LNCAP (cell line): ENCODE measurements around the gene TAF11L12.
A peak's percentile ranks its signal among the peaks of the same experiment; 100 is the strongest.
"Not testable (repeated sequence)": the region's sequence is repeated elsewhere in the genome, so short reads cannot be mapped to it uniquely, and the experiment has no call there.

Experiments used
- TF ChIP-seq, protein P1 (sequence below): fragments of 450-650 bp; IDR thresholded peaks from 2 replicates; pipeline ENCODE4 v1.5.1; 2017; ENCODE audit warnings: mild to moderate bottlenecking

Gene TAF11L12

DNA sequence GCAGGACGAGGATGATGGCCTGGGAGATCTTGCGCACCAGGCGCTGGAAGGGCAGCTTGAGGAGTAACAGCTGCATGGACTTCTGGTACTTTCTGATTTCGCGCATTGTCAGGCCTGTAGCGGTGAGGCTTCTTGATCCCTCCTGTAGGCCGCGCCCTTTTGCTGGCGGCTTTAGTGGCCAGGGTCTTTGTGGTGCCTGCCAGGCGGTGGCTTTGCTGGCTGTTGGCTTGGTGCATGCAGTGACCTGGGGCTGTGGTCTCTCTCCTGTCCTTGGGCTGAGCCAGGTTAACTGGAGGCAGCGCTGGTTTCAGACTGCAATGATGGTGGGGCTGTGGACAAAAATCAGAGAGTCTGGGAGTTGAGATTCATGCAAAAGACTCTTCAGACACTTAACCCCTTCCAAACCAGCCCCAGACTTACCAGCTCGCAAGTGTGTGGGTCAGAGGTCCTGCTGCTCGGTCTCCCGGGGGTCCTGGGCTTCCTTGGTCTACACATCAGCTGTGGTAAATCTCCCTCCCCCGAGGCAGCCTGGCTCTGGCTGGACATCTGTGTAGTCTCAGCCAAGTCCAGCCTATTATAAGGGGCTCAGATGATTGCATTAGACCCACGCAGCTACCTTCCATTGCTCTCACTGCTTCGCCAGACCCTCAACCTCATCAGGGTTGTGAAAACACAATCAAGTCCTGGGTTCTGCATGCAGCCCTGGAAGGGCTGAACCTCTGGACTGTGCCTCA is 4.8 kb downstream of the TAF11L12 start:
- TF ChIP-seq, protein P1, sequence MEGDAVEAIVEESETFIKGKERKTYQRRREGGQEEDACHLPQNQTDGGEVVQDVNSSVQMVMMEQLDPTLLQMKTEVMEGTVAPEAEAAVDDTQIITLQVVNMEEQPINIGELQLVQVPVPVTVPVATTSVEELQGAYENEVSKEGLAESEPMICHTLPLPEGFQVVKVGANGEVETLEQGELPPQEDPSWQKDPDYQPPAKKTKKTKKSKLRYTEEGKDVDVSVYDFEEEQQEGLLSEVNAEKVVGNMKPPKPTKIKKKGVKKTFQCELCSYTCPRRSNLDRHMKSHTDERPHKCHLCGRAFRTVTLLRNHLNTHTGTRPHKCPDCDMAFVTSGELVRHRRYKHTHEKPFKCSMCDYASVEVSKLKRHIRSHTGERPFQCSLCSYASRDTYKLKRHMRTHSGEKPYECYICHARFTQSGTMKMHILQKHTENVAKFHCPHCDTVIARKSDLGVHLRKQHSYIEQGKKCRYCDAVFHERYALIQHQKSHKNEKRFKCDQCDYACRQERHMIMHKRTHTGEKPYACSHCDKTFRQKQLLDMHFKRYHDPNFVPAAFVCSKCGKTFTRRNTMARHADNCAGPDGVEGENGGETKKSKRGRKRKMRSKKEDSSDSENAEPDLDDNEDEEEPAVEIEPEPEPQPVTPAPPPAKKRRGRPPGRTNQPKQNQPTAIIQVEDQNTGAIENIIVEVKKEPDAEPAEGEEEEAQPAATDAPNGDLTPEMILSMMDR: no peak

DNA sequence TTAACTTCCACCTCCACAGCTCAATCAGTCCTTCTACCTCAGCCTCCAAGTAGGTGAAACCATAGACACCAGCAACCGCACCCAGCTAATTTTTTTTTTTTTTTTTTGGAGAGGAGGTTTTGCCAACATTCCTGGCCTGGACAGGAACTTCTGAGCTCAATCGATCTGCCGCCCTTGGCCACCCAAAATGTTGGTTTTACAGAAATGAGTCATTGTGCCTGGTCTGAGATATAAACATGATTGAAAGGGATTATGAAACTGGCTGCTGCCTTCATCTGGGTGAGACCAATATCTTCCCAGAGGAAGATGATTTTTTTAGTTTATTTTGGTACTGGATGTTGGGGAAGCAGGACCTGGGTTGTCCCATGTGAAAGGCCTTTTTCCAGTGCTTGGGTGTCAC is 9.2 kb downstream of the TAF11L12 start:
- TF ChIP-seq, protein P1: no peak

DNA sequence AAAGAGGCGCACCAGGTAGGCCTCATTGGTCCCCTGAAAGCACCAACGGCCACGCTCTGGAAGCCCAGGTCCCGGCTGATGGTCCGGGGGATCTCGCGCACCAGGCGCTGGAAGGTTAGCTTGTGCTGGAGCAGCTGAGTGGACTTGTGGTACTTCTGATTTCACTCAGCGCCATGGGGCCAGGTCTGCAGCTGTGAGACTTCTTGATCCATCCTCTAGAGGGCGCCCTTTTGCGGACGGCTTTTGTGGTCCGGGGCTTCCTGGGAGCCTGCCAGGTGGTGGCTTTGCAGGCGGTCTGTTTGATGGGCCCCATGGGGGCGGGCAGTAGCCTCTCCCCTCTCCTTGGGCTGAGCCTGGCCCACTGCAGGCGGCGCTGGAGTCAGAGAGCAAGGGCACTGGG is 10.4 kb downstream of the TAF11L12 start:
- TF ChIP-seq, protein P1: peak; percentile 47

DNA sequence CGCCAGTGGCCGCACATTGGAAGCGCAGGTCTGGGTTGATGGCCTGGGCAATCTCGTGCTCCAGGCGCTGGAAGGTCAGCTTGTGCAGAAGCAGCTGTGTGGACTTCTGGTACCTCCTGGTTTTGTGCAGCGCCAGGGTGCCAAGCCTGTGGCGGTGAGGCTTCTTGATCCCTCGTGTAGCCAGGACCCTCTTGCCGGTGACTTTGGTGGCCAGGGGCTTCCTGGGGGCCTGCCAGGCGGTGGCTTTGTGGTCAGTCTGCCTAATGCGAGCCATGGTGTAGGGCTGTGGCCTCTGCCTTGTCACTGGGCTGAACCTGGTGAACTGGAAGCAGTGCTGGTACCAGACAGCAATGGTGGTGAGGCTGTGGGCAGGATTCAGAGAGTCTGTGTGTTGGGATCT is 15.5 kb downstream of the TAF11L12 start:
- TF ChIP-seq, protein P1: no peak

DNA sequence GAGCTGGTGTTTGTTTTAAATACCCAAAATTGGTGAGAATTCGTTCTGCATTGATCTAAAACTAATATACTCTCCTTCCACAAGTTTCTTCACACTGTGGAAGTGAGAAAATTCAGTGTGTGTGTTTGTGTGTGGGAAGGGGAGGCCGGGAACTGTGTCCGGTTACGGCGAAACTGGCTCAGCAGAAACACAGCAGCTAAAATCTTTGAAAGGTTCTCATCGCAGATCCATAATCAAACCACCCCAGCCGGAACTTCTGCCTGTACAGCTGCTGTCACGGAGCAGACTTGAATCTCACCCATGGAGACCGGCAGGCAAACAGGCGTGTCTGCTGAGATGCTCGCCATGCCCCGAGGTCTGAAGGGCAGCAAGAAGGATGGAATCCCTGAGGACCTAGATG is 21.6 kb downstream of the TAF11L12 start, which contains the start of gene TAF11L13:
Gene TAF11L13, plus strand, starts transcription at position 301 of the 400 bp plus-strand sequence.
- TF ChIP-seq, protein P1: not testable (repeated sequence)

DNA sequence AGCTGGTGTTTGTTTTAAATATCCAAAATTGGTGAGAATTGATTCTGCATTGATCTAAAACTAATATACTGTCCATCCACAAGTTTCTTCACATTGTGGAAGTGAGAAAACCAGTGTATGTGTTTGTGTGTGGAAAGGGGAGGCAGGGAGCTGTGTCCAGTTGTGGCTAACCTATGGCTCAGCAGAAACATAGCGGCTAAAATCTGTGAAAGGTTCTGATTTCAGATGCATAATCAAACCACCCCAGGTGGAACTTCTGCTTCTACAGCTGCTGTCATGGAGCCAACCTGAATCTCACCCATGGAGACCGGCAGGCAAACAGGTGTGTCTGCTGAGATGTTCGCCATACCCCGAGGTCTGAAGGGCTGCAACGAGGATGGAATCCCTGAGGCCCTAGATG is 24.0 kb downstream of the TAF11L12 start, which contains the start of gene TAF11L14:
Gene TAF11L14, plus strand, starts transcription at position 301 of the 400 bp plus-strand sequence.
- TF ChIP-seq, protein P1: no peak

DNA sequence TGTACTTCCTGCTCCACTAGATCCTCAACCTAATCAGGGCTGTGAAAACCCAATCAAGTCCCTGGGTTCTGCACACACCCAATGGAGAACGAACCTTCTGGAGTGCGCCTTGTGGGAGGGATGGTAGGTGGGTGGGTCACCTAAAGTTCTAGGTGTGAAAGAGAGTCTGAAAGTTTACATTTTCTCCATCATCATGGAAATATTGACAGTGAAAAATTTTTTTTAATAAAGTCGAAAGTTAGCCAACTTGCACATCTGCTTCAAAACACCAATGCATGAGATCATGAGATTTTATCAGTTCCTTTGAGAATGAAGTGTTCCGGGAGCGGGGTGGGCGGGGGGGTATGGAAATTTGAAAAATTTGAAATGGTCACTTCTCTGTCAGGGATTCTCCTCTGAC is 45.7 kb downstream of the TAF11L12 start:
- TF ChIP-seq, protein P1: no peak
